Peyer's patch (tissue), 4 donors: ENCODE measurements around the gene C1QL2. TPM values are rescaled to one million over a fixed set of nuclear protein-coding genes. Genes with fewer than 3 reads are reported as not detected.

Source experiments
- DNase-seq, 3 donors: peaks; one replicate each; pipeline ENCODE4 v3.0.0-alpha.2; 2017 to 2019
- H3K27ac ChIP-seq, 4 donors: fragments of 200-600 bp; sonication (generic); one replicate each; pipeline ENCODE4 v1.5.1; 2016 to 2019
- H3K27me3 ChIP-seq, 2 donors: fragments of 200-600 bp; sonication (generic); one replicate each; pipeline ENCODE4 v1.5.1; 2019
- H3K36me3 ChIP-seq, 3 donors: fragments of 200-600 bp; sonication (generic); one replicate each; pipeline ENCODE4 v1.5.1; 2016 to 2019
- H3K4me1 ChIP-seq, 4 donors: fragments of 200-600 bp; sonication (generic); one replicate each; pipeline ENCODE4 v1.5.1; 2016 to 2019
- H3K4me3 ChIP-seq, 4 donors: fragments of 200-600 bp; sonication (generic); 1 replicate in 3 of 4; 2 replicates in 1 of 4; pipeline ENCODE4 v1.5.1; 2016 to 2019; ENCODE audit warnings: mild to moderate bottlenecking in 1 of 4
- H3K9me3 ChIP-seq, 4 donors: fragments of 200-600 bp; sonication (generic); one replicate each; pipeline ENCODE4 v1.5.1; 2016 to 2019; ENCODE audit warnings: mild to moderate bottlenecking in 1 of 4
- POLR2A ChIP-seq, 2 donors: fragments of 450-650 bp; IDR thresholded peaks; one replicate each; pipeline ENCODE4 v1.5.1; 2017; ENCODE audit warnings: antibody characterized with exemption in 2 of 2, mild to moderate bottlenecking in 2 of 2, moderate library complexity in 2 of 2
- total RNA-seq, 4 donors: library from RNA; depleted of rRNA; stranded (reverse); fragments of >200 nt; gene quantifications; one replicate each; pipeline ENCODE4 v1.1.0, GENCODE V29; 2016
- TF ChIP-seq, protein P1 (sequence below), 6 experiments: fragments of 450-650 bp in 4 of 6; fragments of 200-600 bp in 2 of 6; sonication (generic) in 1 of 6; IDR thresholded peaks; one replicate each; pipeline ENCODE4 v1.5.1; 2017 to 2019; ENCODE audit warnings: antibody characterized with exemption in 6 of 6, mild to moderate bottlenecking in 3 of 6, moderate library complexity in 1 of 6

The C1QL2 gene
- total RNA-seq, 4 donors from 2014 or later, result not detected

DNA sequence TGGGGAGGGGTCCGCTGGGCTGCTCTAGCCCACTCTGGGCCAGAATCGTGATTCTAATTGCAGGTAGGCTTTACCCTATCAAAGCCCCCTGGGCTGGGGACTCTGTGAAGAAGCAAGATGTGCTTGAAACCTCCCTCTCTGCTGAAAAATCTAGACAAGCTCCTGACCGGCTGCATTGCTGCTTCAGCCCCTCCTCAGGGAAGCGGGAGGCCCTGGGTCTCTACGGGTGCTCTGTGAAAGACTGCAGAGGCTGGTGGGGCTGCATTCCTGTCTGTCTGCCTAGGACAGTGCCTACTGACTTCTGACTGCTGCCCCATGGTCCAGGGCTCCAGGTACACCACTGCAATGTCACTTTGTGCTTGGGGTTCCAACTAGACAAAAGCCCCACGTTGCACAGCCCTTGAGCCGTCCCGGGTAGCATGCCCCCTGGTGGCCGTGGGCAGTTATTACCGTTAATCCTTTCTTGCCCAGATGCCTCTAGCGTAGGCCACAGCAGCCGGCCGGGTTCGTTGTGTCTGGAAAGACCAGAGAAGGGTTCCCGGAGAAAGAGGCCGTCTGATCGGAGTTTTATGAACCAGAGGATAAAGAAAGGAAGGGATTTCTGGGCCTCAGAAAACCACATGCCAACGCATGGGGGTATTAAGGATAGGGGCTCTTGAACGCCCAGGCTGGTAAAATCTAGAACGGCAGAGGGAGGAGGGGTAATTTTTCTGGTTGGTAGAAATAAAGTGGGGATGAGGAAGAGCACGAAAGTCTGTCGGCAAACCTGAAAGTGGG, 15.9 kb upstream of the C1QL2 start:
- DNase-seq, result peak in 2 of 3 donors; percentile 64 to 79
- no peak for TF ChIP-seq POLR2A (IDR thresholded peaks at IDR 0.05)
- TF ChIP-seq, protein P1, sequence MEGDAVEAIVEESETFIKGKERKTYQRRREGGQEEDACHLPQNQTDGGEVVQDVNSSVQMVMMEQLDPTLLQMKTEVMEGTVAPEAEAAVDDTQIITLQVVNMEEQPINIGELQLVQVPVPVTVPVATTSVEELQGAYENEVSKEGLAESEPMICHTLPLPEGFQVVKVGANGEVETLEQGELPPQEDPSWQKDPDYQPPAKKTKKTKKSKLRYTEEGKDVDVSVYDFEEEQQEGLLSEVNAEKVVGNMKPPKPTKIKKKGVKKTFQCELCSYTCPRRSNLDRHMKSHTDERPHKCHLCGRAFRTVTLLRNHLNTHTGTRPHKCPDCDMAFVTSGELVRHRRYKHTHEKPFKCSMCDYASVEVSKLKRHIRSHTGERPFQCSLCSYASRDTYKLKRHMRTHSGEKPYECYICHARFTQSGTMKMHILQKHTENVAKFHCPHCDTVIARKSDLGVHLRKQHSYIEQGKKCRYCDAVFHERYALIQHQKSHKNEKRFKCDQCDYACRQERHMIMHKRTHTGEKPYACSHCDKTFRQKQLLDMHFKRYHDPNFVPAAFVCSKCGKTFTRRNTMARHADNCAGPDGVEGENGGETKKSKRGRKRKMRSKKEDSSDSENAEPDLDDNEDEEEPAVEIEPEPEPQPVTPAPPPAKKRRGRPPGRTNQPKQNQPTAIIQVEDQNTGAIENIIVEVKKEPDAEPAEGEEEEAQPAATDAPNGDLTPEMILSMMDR (IDR thresholded peaks at IDR 0.05), result peak in 5 of 6 experiments; percentile 26 to 68 (median 60)
- Histone ChIP-seq H3K36me3 (no peaks in the 10 kb centered on the region), H3K27ac (no peak overlapping the region), H3K27me3 (no peaks in the 10 kb centered on the region), H3K4me3 (no peak overlapping the region), H3K4me1 (no peaks in the 10 kb centered on the region), H3K9me3 (no peaks in the 10 kb centered on the region)

DNA sequence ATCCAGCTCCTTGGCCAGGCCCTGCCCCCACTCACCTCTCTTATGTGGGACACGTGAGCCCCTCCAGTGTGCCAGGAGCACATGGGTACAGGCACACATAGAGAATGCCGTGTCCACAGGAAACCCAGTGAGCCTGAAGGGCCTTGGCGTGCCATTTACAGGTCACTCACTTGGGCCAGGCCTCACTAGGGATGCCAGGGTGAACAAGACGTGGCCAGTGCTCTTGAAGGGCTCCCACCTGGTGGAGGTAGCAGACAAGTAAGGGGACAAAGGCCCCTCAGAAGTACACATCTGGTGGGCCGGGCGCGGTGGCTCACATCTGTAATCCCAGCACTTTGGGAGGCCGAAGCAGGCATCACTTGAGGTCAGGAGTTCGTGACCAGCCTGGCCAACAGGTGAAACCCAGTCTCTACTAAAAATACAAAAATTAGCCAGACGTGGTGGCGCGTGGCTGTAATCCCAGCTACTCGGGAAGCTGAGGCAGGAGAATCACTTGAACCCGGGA, 15.1 kb upstream of the C1QL2 start:
- Histone ChIP-seq H3K4me3 (no peak overlapping the region), H3K27ac (no peak overlapping the region), H3K36me3 (no peaks in the 10 kb centered on the region), H3K27me3 (no peaks in the 10 kb centered on the region), H3K9me3 (no peaks in the 10 kb centered on the region), H3K4me1 (no peaks in the 10 kb centered on the region)
- DNase-seq, result no peak
- TF ChIP-seq, protein P1 (IDR thresholded peaks at IDR 0.05), result no peak

DNA sequence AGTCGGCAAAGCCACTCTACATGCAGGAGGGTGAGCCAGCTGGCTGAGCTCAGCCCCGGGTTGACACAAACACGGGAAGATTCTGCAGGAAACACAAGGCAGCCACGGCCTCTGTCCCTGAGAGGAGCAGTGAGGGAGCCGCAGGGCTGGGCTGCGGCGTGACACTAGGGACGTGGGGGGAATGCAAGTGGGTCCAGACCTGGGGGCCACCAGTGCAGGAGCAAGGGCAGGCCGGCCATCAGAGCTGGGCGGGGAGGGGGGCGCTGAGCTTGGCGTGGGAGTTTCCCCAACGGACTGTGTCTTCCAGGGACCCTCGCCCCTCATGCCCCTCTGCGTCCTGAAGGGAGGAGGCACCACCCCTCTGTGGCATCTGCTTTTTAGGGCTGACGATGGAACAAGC, 12.0 kb upstream of the C1QL2 start:
- no peak for DNase-seq
- Histone ChIP-seq H3K27me3 (no peaks in the 10 kb centered on the region), H3K27ac (no peak overlapping the region), H3K4me3 (no peak overlapping the region), H3K36me3 (no peaks in the 10 kb centered on the region), H3K9me3 (no peaks in the 10 kb centered on the region), H3K4me1 (no peaks in the 10 kb centered on the region)
- TF ChIP-seq POLR2A (IDR thresholded peaks at IDR 0.05), result no peak
- TF ChIP-seq, protein P1 (IDR thresholded peaks at IDR 0.05), result no peak

DNA sequence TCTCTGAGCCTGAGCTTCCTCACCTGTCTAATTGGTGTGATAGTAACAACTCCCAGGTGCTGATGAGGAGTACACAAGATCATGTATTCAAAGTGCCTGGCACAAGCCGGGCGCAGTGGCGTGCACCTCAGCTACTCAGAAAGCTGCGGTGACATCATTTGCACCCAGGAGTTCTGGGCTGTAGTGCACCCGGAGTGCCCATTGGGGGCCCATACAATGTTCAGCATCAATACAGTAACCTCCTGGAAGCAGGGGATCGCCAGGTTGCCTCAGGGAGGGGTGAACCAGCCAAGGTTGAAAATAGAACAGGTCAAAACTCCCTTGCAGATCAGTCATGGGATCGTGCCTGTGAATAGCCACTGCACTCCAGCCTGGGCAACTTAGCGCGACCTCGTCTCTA, 11.2 kb upstream of the C1QL2 start:
- Histone ChIP-seq H3K4me1 (no peaks in the 10 kb centered on the region), H3K27me3 (no peaks in the 10 kb centered on the region), H3K9me3 (no peaks in the 10 kb centered on the region), H3K4me3 (no peak overlapping the region), H3K36me3 (no peaks in the 10 kb centered on the region), H3K27ac (no peak overlapping the region)
- TF ChIP-seq POLR2A (IDR thresholded peaks at IDR 0.05), result no peak
- TF ChIP-seq, protein P1 (IDR thresholded peaks at IDR 0.05), result no peak
- no peak for DNase-seq

DNA sequence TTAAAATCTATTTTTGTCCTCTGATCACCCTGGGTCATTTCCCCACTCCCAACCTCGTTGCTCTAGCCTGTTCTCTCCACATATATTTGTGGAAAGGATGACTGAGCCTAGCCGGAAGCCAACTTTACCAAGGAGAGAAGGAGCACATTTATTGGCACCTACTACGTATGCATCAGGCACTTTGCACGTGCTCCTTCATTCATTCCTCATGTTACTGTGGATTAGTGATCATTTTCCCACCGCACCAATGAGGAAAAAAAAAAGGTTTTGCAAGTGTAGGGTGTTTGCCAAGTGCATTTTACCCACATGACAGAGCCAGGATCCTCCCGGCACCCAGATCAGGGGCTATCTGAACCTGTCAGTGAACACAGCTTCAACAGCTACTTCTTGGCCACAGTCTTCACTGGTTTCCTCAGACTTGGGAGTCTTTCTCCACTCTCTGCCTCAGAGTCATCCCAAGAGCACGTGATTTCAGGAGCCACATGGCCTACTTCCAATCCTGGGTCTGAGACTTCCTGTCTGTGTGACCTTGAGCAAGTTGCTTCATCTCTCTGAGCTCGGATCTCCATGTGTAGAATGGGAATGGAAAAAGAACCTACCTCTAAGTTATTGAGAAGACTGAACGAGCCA, 1.9 kb upstream of the C1QL2 start:
- Histone ChIP-seq H3K9me3 (no peaks in the 10 kb centered on the region), H3K36me3 (no peaks in the 10 kb centered on the region), H3K27me3 (peaks cover 0 to 33% of the 10 kb centered on the region in 2 donors), H3K4me1 (peaks cover 0 to 6% (median 0%) of the 10 kb centered on the region in 4 donors), H3K27ac (no peak overlapping the region), H3K4me3 (no peak overlapping the region)
- TF ChIP-seq, protein P1 (IDR thresholded peaks at IDR 0.05), result no peak
- no peak for DNase-seq
